ENCODE data around the gene FRS2.

GRCh38 chr12:69431591-69432222, 38.5 kb upstream of the FRS2 start:
- TF ChIP-seq POLR2AphosphoS5 (IDR thresholded peaks at IDR 0.05; ENCODE audit: low read depth) (no peak), CTCF (IDR thresholded peaks at IDR 0.05; ENCODE audit: insufficient read depth, low read length) (no peak), REST (IDR thresholded peaks at IDR 0.05; ENCODE audit: insufficient replicate concordance, low read depth) (no peak)
